Superior temporal gyrus (tissue), 1 donor: ENCODE data around the gene CMTM7.

Source experiments
- DNase-seq: peaks from one replicate; pipeline ENCODE4 v3.0.0-alpha.2; 2016; ENCODE audit errors: extremely low spot score

The CMTM7 gene

GRCh38 chr3:32391643-32392535, at the start of gene CMTM7:
TSS of gene CMTM7 (plus strand) at chr3:32391853. CDS start at chr3:32391907, 54 bp downstream.
- no peak for DNase-seq

GRCh38 chr3:32347343-32348125, 44.1 kb upstream of the CMTM7 start:
- no peak for DNase-seq

GRCh38 chr3:32349184-32349583, 42.5 kb upstream of the CMTM7 start:
- DNase-seq = no peak

- no peak for DNase-seq
Measured at GRCh38 chr3:32352563-32352962, 39.1 kb upstream of the CMTM7 start.

GRCh38 chr3:32353351-32353750, 38.3 kb upstream of the CMTM7 start:
- no peak for DNase-seq

- DNase-seq = no peak
Measured at GRCh38 chr3:32354362-32354778, 37.3 kb upstream of the CMTM7 start.

GRCh38 chr3:32355751-32356291, 35.8 kb upstream of the CMTM7 start:
- no peak for DNase-seq

GRCh38 chr3:32359766-32360492, 31.7 kb upstream of the CMTM7 start:
- DNase-seq = no peak

GRCh38 chr3:32360493-32360827, 31.2 kb upstream of the CMTM7 start:
- no peak for DNase-seq

- no peak for DNase-seq
Measured at GRCh38 chr3:32366638-32367397, 24.8 kb upstream of the CMTM7 start.

- no peak for DNase-seq
Measured at GRCh38 chr3:32367442-32367841, 24.2 kb upstream of the CMTM7 start.

GRCh38 chr3:32371461-32372212, 20.0 kb upstream of the CMTM7 start:
- DNase-seq = no peak

GRCh38 chr3:32372213-32372490, 19.5 kb upstream of the CMTM7 start:
- DNase-seq = no peak

GRCh38 chr3:32373276-32373675, 18.4 kb upstream of the CMTM7 start:
- DNase-seq = no peak

- DNase-seq = no peak
Measured at GRCh38 chr3:32373844-32374243, 17.8 kb upstream of the CMTM7 start.

- peak; percentile 90 for DNase-seq
Measured at GRCh38 chr3:32374788-32375595, 16.7 kb upstream of the CMTM7 start.

GRCh38 chr3:32375596-32375930, 16.1 kb upstream of the CMTM7 start:
- no peak for DNase-seq

- peak; percentile 61 for DNase-seq
Measured at GRCh38 chr3:32376115-32376514, 15.5 kb upstream of the CMTM7 start.

- DNase-seq = no peak
Measured at GRCh38 chr3:32379831-32380500, 11.7 kb upstream of the CMTM7 start.
